Hepatocyte (in vitro differentiated cells): ENCODE measurements around the gene PIK3R2. TPM values are rescaled to one million over a fixed set of nuclear protein-coding genes. Genes with fewer than 3 reads are reported as not detected.

Experiments used
- DNase-seq: peaks from one replicate; pipeline ENCODE4 v3.0.0-alpha.2; 2016; ENCODE audit warnings: low spot score
- H2AFZ ChIP-seq: fragments of 200-600 bp; sonication (generic); 2 replicates; pipeline ENCODE4 v1.6.0; 2016; ENCODE audit warnings: antibody characterized with exemption, mild to moderate bottlenecking
- H3K27ac ChIP-seq: fragments of 200-600 bp; sonication (generic); 2 replicates; pipeline ENCODE4 v1.5.1; 2016; ENCODE audit warnings: mild to moderate bottlenecking
- H3K27me3 ChIP-seq: fragments of 200-600 bp; sonication (generic); 2 replicates; pipeline ENCODE4 v1.6.1; 2016
- H3K36me3 ChIP-seq: fragments of 200-600 bp; sonication (generic); replicated peaks from 2 replicates; pipeline ENCODE4 v1.5.1; 2016; ENCODE audit warnings: low read depth; ENCODE audit not compliant: insufficient read depth
- H3K4me1 ChIP-seq: fragments of 200-600 bp; sonication (generic); 2 replicates; pipeline ENCODE4 v1.5.1; 2016; ENCODE audit warnings: mild to moderate bottlenecking, moderate library complexity; ENCODE audit not compliant: insufficient read depth
- H3K4me2 ChIP-seq: fragments of 200-600 bp; sonication (generic); 2 replicates; pipeline ENCODE4 v1.6.0; 2016
- H3K4me3 ChIP-seq: fragments of 200-600 bp; sonication (generic); 2 replicates; pipeline ENCODE4 v1.5.1; 2016; ENCODE audit warnings: mild to moderate bottlenecking
- H3K79me2 ChIP-seq: fragments of 200-600 bp; sonication (generic); 2 replicates; pipeline ENCODE4 v1.6.0; 2017; ENCODE audit warnings: mild to moderate bottlenecking
- H3K9me2 ChIP-seq: fragments of 200-600 bp; sonication (generic); replicated peaks from 2 replicates; pipeline ENCODE4 v1.6.0; 2017; ENCODE audit warnings: mild to moderate bottlenecking; ENCODE audit not compliant: insufficient read depth
- H3K9me3 ChIP-seq: fragments of 200-600 bp; sonication (generic); 2 replicates; pipeline ENCODE4 v1.5.1; 2016; ENCODE audit warnings: low read depth, mild to moderate bottlenecking
- H4K20me1 ChIP-seq: fragments of 200-600 bp; sonication (generic); 2 replicates; pipeline ENCODE4 v1.6.0; 2016; ENCODE audit warnings: mild to moderate bottlenecking; ENCODE audit not compliant: insufficient read depth, poor library complexity, severe bottlenecking
- CTCF ChIP-seq: fragments of 200-600 bp; sonication (generic); IDR thresholded peaks from 2 replicates; pipeline ENCODE4 v1.5.1; 2016; ENCODE audit warnings: antibody characterized with exemption, mild to moderate bottlenecking; ENCODE audit not compliant: poor library complexity
- EZH2 ChIP-seq: fragments of 200-600 bp; sonication (generic); IDR thresholded peaks from 2 replicates; pipeline ENCODE4 v1.6.1; 2016; ENCODE audit warnings: antibody characterized with exemption, mild to moderate bottlenecking, borderline replicate concordance
- EZH2phosphoT487 ChIP-seq: fragments of 200-600 bp; sonication (generic); IDR thresholded peaks from one replicate; pipeline ENCODE4 v1.6.1; 2018; ENCODE audit warnings: antibody characterized with exemption, mild to moderate bottlenecking, low read depth, moderate library complexity; ENCODE audit not compliant: unreplicated experiment, severe bottlenecking
- WGBS: methylation state at CpG from one replicate; pipeline ENCODE4 v1.1.6; 2016; ENCODE audit warnings: low lambda C conversion rate; ENCODE audit errors: missing lambda C conversion rate; 5-methylcytosine and 5-hydroxymethylcytosine counted together
- polyA plus RNA-seq: library from polyadenylated mRNA; unstranded; fragments of >200 nt; fragmentation: Nextera tagmentation; extraction: Ambion mirVana; gene quantifications from 2 replicates; pipeline ENCODE4 v1.2.1, GENCODE V29; 2016
- total RNA-seq: library from RNA; depleted of rRNA; stranded (reverse); fragments of >200 nt; gene quantifications from 2 replicates; pipeline ENCODE4 v1.2.3, GENCODE V29; 2014

PIK3R2 gene
- total and polyA plus RNA-seq, 2 experiments from 2014 or later = 29.9 to 52.2 TPM

DNA sequence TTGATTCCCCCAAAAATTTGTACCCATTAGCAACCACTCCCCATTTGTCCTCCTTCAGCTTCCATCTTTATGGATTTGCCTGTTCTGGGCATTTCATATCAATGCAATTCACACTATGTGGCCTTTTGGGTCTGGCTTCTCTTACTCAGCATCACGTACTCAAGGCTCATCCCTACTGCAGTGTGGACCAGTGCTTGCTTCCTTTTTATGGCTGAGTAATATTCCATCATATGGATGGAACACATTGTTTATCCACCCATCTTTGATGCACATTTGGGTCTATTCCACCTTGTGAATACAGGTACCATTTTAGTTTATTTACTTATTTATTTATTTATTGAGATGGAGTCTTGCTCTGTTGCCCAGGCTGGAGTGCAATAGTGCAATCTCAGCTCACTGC lies 12.5 kb upstream of the PIK3R2 start:
- H4K20me1 ChIP-seq = no peaks in the 10 kb centered on the region

GRCh38 chr19:18141031-18141430 lies 11.9 kb upstream of the PIK3R2 start:
- no peak for TF ChIP-seq EZH2
- TF ChIP-seq EZH2phosphoT487 = no peak
- TF ChIP-seq CTCF = no peak
- Histone ChIP-seq H3K4me1 (peaks cover 4% of the 10 kb centered on the region), H3K4me3 (no peak overlapping the region), H3K27ac (no peak overlapping the region), H3K4me2 (no peak overlapping the region), H3K79me2 (no peaks in the 10 kb centered on the region), H4K20me1 (no peaks in the 10 kb centered on the region), H3K9me3 (no peaks in the 10 kb centered on the region), H2AFZ (no peak overlapping the region), H3K36me3 (no peaks in the 10 kb centered on the region), H3K27me3 (no peaks in the 10 kb centered on the region), H3K9me2 (no peaks in the 10 kb centered on the region)
- 96% methylated on average over 5 of the region's 6 CpGs for WGBS
- no peak for DNase-seq

More for the DNA sequence above, 12.5 kb upstream of the PIK3R2 start:
- 100% methylated on average over 1 of the region's 1 CpG for WGBS
- Histone ChIP-seq H3K9me3 (no peaks in the 10 kb centered on the region), H3K79me2 (no peaks in the 10 kb centered on the region), H3K36me3 (no peaks in the 10 kb centered on the region), H3K4me1 (peaks cover 7% of the 10 kb centered on the region), H3K4me3 (no peak overlapping the region), H2AFZ (no peak overlapping the region), H3K27ac (no peak overlapping the region), H3K27me3 (no peaks in the 10 kb centered on the region), H3K4me2 (no peak overlapping the region), H3K9me2 (no peaks in the 10 kb centered on the region)
- DNase-seq = no peak
- TF ChIP-seq EZH2phosphoT487 (no peak), EZH2 (no peak), CTCF (no peak)

GRCh38 chr19:18143902-18144301 lies 9.1 kb upstream of the PIK3R2 start:
- Histone ChIP-seq H4K20me1 (no peaks in the 10 kb centered on the region), H2AFZ (no peak overlapping the region), H3K4me3 (no peak overlapping the region), H3K36me3 (no peaks in the 10 kb centered on the region), H3K79me2 (no peaks in the 10 kb centered on the region), H3K27me3 (no peaks in the 10 kb centered on the region), H3K4me2 (no peak overlapping the region), H3K27ac (no peak overlapping the region), H3K9me3 (no peaks in the 10 kb centered on the region), H3K9me2 (no peaks in the 10 kb centered on the region), H3K4me1 (no peaks in the 10 kb centered on the region)
- TF ChIP-seq EZH2phosphoT487 (no peak), CTCF (no peak), EZH2 (no peak)
- no peak for DNase-seq
- 98% methylated on average over 3 of the region's 3 CpGs for WGBS

- H3K4me2 ChIP-seq = no peak overlapping the region
Measured at GRCh38 chr19:18144361-18144760, 8.6 kb upstream of the PIK3R2 start.

More at GRCh38 chr19:18144361-18144760, 8.6 kb upstream of the PIK3R2 start:
- Histone ChIP-seq H3K9me2 (no peaks in the 10 kb centered on the region), H3K27ac (no peak overlapping the region), H3K36me3 (no peaks in the 10 kb centered on the region), H3K4me1 (no peaks in the 10 kb centered on the region), H3K9me3 (no peaks in the 10 kb centered on the region), H4K20me1 (no peaks in the 10 kb centered on the region), H3K27me3 (no peaks in the 10 kb centered on the region), H3K79me2 (no peaks in the 10 kb centered on the region), H2AFZ (no peak overlapping the region), H3K4me3 (no peak overlapping the region)
- no peak for DNase-seq
- TF ChIP-seq CTCF = no peak
- no peak for TF ChIP-seq EZH2
- TF ChIP-seq EZH2phosphoT487 = no peak
- WGBS = 92% methylated on average over 15 of the region's 16 CpGs
